ENCODE measurements around the gene TRAPPC12. TPM values are rescaled to one million over a fixed set of nuclear protein-coding genes. Genes with fewer than 3 reads are reported as not detected.
A peak's percentile ranks its signal among the peaks of the same experiment; 100 is the strongest.

Gene TRAPPC12
- total and polyA plus RNA-seq, 3 experiments from 2014 or later = 37.1 to 76.5 (median 74.1) TPM

DNA sequence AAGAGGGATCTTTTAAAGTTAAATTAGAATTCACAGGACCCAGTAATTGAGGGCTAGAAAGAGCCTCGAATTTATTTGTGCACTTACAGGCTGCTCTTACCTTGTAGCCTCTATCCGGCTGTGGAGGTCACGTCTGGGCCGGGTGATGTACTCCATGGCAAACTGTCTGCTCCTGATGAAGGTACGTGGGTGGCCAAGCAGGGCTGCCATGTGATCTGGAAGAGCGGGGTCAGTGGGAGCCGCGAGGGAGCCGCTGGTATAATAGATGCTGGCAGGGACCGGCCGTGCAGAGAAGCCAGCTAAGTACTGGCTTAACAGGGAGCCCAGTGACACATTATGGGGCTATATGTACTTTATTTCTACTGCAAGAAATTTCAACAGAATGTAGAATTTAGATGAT lies 80.7 kb downstream of the TRAPPC12 start:
- no peak overlapping the region for H3K4me3 ChIP-seq (ENCODE audit: low read length)
- POLR2A ChIA-PET = no interaction called here
- H3K9me3 ChIP-seq (ENCODE audit: low read length) = no peaks in the 10 kb centered on the region
- H3K9me3 Mint-ChIP-seq = no peaks in the 10 kb centered on the region
- CTCF ChIA-PET = interaction anchor here (1.6 kb wide), 1 partner anchor 36 kb away, joined by 4 read pairs; no protein-coding TSS in a partner anchor
- DNase-seq = peak in 1 of 5 donors; percentile 8
- H3K4me3 Mint-ChIP-seq = no peak overlapping the region
- H3K27ac ChIP-seq (ENCODE audit: low read depth, low read length) = no peak overlapping the region
- H3K36me3 ChIP-seq (ENCODE audit: insufficient read depth, low read length) = peaks cover 25% of the 10 kb centered on the region
- H3K4me1 Mint-ChIP-seq = peaks cover 4 to 5% (median 4%) of the 10 kb centered on the region in 3 donors
- H3K27me3 Mint-ChIP-seq = no peaks in the 10 kb centered on the region
- H3K4me1 ChIP-seq (ENCODE audit: insufficient read depth, low read length) = peaks cover 5% of the 10 kb centered on the region
- peak overlapping the region in 2 of 8 donors; percentile 51 to 66 for H3K27ac Mint-ChIP-seq
- peaks cover 15 to 75% (median 16%) of the 10 kb centered on the region in 3 donors for H3K36me3 Mint-ChIP-seq
- H3K27me3 ChIP-seq (ENCODE audit: insufficient read depth, low read length, poor library complexity, severe bottlenecking) = no peaks in the 10 kb centered on the region

DNA sequence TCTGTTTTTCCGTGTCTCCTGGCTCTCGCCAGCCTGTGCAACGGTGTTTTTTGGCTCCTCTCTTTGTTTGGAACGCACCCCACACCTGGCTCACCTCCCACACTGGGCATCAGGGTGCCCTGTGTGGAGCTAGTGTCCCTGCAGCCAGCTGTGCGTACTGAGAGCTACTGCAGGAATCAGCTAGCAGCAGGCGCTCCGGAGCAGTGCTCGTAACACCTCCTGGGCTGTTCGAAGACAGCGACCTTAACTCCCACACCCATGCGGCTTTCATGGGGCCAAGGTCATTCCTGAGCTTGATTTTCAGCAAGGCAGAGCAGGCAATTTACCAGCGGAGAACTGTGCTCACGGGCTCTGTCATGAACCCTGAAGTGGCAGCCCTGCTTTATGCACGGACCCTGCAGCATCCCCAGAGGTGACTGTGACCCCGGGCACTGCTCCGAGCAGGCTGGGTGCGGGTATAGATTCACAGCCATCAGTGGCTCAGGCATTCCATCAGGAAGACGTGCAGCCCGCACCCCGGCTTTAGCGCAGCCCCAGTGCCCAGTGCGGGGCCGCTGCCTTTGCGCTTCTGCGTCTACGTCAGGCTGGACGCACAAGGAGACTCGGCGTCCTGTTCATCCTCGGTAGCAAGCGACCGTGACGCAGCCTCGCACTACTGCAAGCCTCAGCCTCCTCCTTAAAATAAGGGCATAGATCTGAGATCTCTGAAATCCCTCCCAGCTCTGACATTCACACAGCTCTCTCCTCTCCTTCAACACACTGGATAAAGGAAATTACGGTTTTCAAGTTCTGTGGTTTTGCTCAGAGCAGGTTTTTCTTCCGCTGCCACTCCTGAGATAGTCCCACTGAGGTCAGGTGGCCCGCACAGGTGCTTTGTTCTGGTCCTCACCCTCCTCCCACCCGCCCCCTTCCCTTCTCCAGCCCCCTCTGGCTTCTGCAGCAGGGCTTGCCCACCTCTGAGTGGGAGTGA lies 81.6 kb downstream of the TRAPPC12 start:
- Mint-ChIP-seq H3K27ac (no peak overlapping the region), H3K4me1 (peaks cover 4 to 5% (median 4%) of the 10 kb centered on the region in 3 donors), H3K27me3 (no peaks in the 10 kb centered on the region), H3K9me3 (peaks cover 0 to 2% (median 0%) of the 10 kb centered on the region in 5 donors), H3K36me3 (peaks cover 7 to 75% (median 10%) of the 10 kb centered on the region in 3 donors), H3K4me3 (no peak overlapping the region)
- Histone ChIP-seq H3K4me3 (ENCODE audit: low read length) (no peak overlapping the region), H3K4me1 (ENCODE audit: insufficient read depth, low read length) (peaks cover 5% of the 10 kb centered on the region), H3K9me3 (ENCODE audit: low read length) (no peaks in the 10 kb centered on the region), H3K36me3 (ENCODE audit: insufficient read depth, low read length) (peaks cover 19% of the 10 kb centered on the region), H3K27me3 (ENCODE audit: insufficient read depth, low read length, poor library complexity, severe bottlenecking) (no peaks in the 10 kb centered on the region), H3K27ac (ENCODE audit: low read depth, low read length) (no peak overlapping the region)
- DNase-seq = peak in 1 of 5 donors; percentile 43
- ChIA-PET POLR2A (no interaction called here), CTCF (interaction anchor here (0.9 to 2.9 kb wide), 6 partner anchors 27 to 194 kb away, joined by 3 to 16 read pairs (median 4); no protein-coding TSS in a partner anchor)

DNA sequence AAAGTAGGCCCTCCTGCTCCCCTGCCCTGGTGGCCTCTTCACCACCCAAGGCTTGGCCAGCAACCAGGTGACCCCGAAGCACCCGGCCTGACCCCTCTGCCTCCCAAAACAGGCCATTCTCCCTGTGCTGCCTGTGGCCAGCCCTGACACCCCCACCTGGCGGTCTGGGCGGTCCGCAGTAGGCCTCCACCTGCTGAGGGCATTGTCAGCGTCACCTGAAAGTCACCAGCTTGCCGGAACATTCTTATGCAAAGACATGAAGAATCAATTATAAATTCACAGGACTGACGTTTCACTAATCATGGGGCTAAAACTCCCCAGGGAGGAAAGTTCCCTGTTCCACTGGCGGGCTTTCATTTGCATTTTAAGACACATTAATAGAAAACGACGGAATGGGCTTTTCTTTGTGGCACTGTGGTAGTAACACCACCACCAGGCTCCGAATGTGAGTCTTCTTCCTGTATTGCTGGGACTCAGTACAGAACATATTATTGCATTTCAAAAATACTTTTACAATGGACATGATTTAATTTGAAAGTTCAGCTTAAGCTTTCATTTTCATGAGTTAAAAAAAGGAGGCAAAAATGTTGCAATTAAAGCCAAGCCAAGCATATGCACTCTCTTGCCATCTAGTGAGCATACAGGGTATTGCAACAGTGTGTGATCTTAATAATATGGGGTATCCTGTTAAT lies 82.5 kb downstream of the TRAPPC12 start:
- peaks cover 5 to 76% (median 8%) of the 10 kb centered on the region in 3 donors for H3K36me3 Mint-ChIP-seq
- Histone ChIP-seq H3K27ac (ENCODE audit: low read depth, low read length) (no peak overlapping the region), H3K4me3 (ENCODE audit: low read length) (no peak overlapping the region), H3K27me3 (ENCODE audit: insufficient read depth, low read length, poor library complexity, severe bottlenecking) (no peaks in the 10 kb centered on the region), H3K4me1 (ENCODE audit: insufficient read depth, low read length) (peaks cover 5% of the 10 kb centered on the region), H3K36me3 (ENCODE audit: insufficient read depth, low read length) (peaks cover 19% of the 10 kb centered on the region), H3K9me3 (ENCODE audit: low read length) (no peaks in the 10 kb centered on the region)
- ChIA-PET POLR2A (no interaction called here), CTCF (interaction anchor here (0.7 to 2.9 kb wide), 11 partner anchors 11 to 193 kb away, joined by 3 to 16 read pairs (median 3); no protein-coding TSS in a partner anchor)
- no peaks in the 10 kb centered on the region for H3K27me3 Mint-ChIP-seq
- no peak overlapping the region for H3K4me3 Mint-ChIP-seq
- peaks cover 4 to 5% (median 4%) of the 10 kb centered on the region in 3 donors for H3K4me1 Mint-ChIP-seq
- DNase-seq = peak in 3 of 5 donors; percentile 34 to 39 (median 36)
- peak overlapping the region in 5 of 8 donors; percentile 12 to 71 (median 59) for H3K27ac Mint-ChIP-seq
- peaks cover 0 to 2% (median 0%) of the 10 kb centered on the region in 5 donors for H3K9me3 Mint-ChIP-seq

DNA sequence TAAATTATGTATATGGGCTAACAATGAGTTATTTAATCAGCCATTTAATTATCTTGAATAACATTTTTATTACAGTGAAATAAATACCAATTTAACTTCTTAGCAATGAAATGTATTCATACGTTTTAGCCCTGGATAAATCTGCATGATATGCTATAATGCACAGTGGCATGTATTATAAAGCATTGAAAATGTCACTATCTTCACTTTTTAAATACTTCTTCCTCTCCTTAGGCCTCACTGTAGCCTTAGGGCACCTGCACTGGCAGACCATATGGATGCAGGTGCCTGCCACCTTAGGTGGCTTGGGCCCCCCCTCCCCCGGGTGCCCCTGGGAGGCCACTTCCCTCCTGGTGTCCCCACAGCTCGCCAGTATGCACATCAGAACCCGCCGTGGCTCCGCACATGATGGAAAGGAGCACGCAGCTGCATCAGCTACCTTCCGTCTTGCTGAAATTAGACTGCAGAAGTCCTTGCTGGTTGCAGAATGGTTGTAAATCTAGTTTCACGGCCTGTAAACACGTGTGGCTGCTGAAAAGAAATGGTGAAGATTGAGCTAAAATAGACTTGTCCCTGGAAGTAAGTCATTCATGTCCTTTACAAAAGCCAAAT lies 83.1 kb downstream of the TRAPPC12 start:
- ChIA-PET CTCF (interaction anchor here (0.7 to 2.9 kb wide), 13 partner anchors 11 to 193 kb away, joined by 3 to 16 read pairs (median 3); no protein-coding TSS in a partner anchor), POLR2A (no interaction called here)
- Mint-ChIP-seq H3K9me3 (peaks cover 0 to 2% (median 0%) of the 10 kb centered on the region in 5 donors), H3K27ac (peak overlapping the region in 1 of 8 donors; percentile 12), H3K36me3 (peaks cover 5 to 78% (median 5%) of the 10 kb centered on the region in 3 donors), H3K27me3 (no peaks in the 10 kb centered on the region), H3K4me1 (peaks cover 4 to 5% (median 4%) of the 10 kb centered on the region in 3 donors), H3K4me3 (no peak overlapping the region)
- Histone ChIP-seq H3K9me3 (ENCODE audit: low read length) (no peaks in the 10 kb centered on the region), H3K27ac (ENCODE audit: low read depth, low read length) (no peak overlapping the region), H3K4me1 (ENCODE audit: insufficient read depth, low read length) (peaks cover 5% of the 10 kb centered on the region), H3K4me3 (ENCODE audit: low read length) (no peak overlapping the region), H3K27me3 (ENCODE audit: insufficient read depth, low read length, poor library complexity, severe bottlenecking) (no peaks in the 10 kb centered on the region), H3K36me3 (ENCODE audit: insufficient read depth, low read length) (peaks cover 21% of the 10 kb centered on the region)
- peak in 1 of 5 donors; percentile 32 for DNase-seq

DNA sequence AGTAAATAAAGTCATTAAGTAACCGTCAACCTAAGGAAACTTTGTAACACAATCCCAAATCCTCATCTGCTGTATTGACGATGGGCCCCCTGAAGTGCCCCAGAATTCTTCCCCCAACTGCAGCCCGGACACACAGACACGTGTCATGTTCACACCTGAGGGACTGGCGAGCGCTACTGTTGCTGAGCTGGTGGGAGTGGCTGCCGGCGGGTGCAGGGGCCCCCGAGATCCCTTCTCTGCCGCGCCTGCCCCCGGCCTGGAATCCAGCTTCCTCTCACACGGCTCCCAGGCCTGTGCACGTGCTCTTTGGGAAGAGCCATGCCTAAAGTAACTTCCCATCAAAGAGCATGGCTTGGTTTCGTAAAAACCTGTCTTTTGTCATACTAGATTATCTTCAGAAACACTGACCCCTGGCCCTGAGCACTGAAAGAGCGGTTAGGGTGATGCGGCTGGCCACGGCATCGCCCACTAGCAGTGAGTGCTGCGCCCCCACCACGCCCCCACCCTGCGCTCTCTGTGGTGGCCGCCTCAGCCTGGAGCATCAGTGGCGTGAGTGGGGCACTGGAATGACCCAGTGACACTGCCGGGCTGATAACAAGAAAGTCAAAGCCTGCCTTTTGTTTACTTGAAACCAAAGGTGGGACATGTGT lies 83.8 kb downstream of the TRAPPC12 start:
- DNase-seq = peak in 1 of 5 donors; percentile 29
- ChIA-PET POLR2A (no interaction called here), CTCF (interaction anchor here (0.6 to 2.9 kb wide), 6 partner anchors 11 to 189 kb away, joined by 3 to 16 read pairs (median 3); no protein-coding TSS in a partner anchor)
- Histone ChIP-seq H3K9me3 (ENCODE audit: low read length) (no peaks in the 10 kb centered on the region), H3K4me1 (ENCODE audit: insufficient read depth, low read length) (peaks cover 5% of the 10 kb centered on the region), H3K4me3 (ENCODE audit: low read length) (no peak overlapping the region), H3K27me3 (ENCODE audit: insufficient read depth, low read length, poor library complexity, severe bottlenecking) (no peaks in the 10 kb centered on the region), H3K36me3 (ENCODE audit: insufficient read depth, low read length) (peaks cover 21% of the 10 kb centered on the region), H3K27ac (ENCODE audit: low read depth, low read length) (no peak overlapping the region)
- Mint-ChIP-seq H3K9me3 (peaks cover 0 to 2% (median 0%) of the 10 kb centered on the region in 5 donors), H3K36me3 (peaks cover 4 to 82% (median 8%) of the 10 kb centered on the region in 3 donors), H3K27ac (no peak overlapping the region), H3K4me1 (peaks cover 4 to 5% (median 4%) of the 10 kb centered on the region in 3 donors), H3K27me3 (no peaks in the 10 kb centered on the region), H3K4me3 (no peak overlapping the region)

DNA sequence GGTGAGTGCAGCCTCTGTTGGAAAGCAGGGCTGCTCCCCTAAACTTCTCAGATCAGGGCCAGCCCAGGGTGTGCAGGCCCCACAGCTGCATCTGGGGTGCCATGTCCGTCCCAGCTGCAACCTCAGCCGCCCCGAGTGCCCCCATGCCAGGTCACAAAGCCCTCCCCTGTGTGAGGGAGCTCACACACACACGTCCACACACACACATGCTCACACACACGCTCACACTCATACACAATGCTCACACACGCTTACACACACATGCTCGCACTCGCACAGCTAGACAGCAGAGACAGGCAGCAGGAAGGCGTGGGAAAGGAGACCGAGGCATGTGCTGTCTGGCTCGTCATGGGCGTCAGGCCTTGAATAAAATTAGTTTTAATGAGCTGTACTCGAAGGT lies 84.5 kb downstream of the TRAPPC12 start:
- H3K9me3 Mint-ChIP-seq = peaks cover 0 to 2% (median 0%) of the 10 kb centered on the region in 5 donors
- DNase-seq = peak in 1 of 5 donors; percentile 33
- Histone ChIP-seq H3K4me3 (ENCODE audit: low read length) (no peak overlapping the region), H3K4me1 (ENCODE audit: insufficient read depth, low read length) (peaks cover 5% of the 10 kb centered on the region), H3K36me3 (ENCODE audit: insufficient read depth, low read length) (peaks cover 21% of the 10 kb centered on the region), H3K9me3 (ENCODE audit: low read length) (no peaks in the 10 kb centered on the region), H3K27me3 (ENCODE audit: insufficient read depth, low read length, poor library complexity, severe bottlenecking) (no peaks in the 10 kb centered on the region), H3K27ac (ENCODE audit: low read depth, low read length) (no peak overlapping the region)
- POLR2A ChIA-PET = no interaction called here
- H3K27me3 Mint-ChIP-seq = no peaks in the 10 kb centered on the region
- H3K4me3 Mint-ChIP-seq = no peak overlapping the region
- CTCF ChIA-PET = interaction anchor here (0.6 to 1.8 kb wide), 2 partner anchors 17 to 30 kb away, joined by 3 read pairs; no protein-coding TSS in a partner anchor
- peaks cover 4 to 5% (median 4%) of the 10 kb centered on the region in 3 donors for H3K4me1 Mint-ChIP-seq
- peaks cover 4 to 83% (median 9%) of the 10 kb centered on the region in 3 donors for H3K36me3 Mint-ChIP-seq
- peak overlapping the region in 1 of 8 donors; percentile 76 for H3K27ac Mint-ChIP-seq

DNA sequence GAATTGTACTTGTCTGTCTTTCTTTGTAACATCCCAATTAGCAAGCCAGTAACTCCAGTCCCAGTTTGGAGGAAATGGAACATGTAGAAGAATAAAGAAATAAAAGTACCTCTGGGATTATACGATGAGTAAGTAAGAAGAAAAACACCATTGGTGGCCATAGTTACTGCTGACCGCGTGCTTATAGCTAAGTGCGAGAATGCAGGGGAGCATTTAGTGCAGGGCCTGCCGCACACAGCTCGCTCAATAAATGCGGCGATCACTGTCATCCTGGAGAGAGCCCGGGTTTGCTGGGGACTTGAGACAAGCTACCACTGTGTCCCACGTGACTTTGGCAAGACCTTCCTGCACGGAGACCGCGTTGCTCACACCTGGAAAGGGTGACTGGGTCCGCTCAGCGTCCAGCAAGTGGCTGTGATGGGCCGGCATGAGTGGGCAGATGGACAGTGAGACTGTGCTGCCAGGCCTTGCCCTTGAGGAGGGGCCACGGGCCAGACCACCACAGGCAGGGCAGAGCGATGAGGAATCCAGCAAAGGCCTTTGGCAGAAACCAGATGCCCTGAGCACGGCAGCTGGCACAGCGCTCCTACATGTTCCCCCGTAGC lies 85.0 kb downstream of the TRAPPC12 start:
- Mint-ChIP-seq H3K36me3 (peaks cover 4 to 83% (median 9%) of the 10 kb centered on the region in 3 donors), H3K4me3 (no peak overlapping the region), H3K9me3 (peaks cover 0 to 2% (median 0%) of the 10 kb centered on the region in 5 donors), H3K27me3 (no peaks in the 10 kb centered on the region), H3K4me1 (peaks cover 4 to 5% (median 4%) of the 10 kb centered on the region in 3 donors), H3K27ac (no peak overlapping the region)
- peak in 1 of 5 donors; percentile 42 for DNase-seq
- no peaks in the 10 kb centered on the region for H3K9me3 ChIP-seq (ENCODE audit: low read length)
- peaks cover 23% of the 10 kb centered on the region for H3K36me3 ChIP-seq (ENCODE audit: insufficient read depth, low read length)
- H3K27ac ChIP-seq (ENCODE audit: low read depth, low read length) = no peak overlapping the region
- peaks cover 5% of the 10 kb centered on the region for H3K4me1 ChIP-seq (ENCODE audit: insufficient read depth, low read length)
- H3K27me3 ChIP-seq (ENCODE audit: insufficient read depth, low read length, poor library complexity, severe bottlenecking) = no peaks in the 10 kb centered on the region
- POLR2A ChIA-PET = no interaction called here
- CTCF ChIA-PET = interaction anchor here (0.6 to 1.8 kb wide), 2 partner anchors 16 to 29 kb away, joined by 3 read pairs; no protein-coding TSS in a partner anchor
- H3K4me3 ChIP-seq (ENCODE audit: low read length) = no peak overlapping the region
